Osteoblast (primary cell): ENCODE results near the gene OASL. TPM values are rescaled to one million over a fixed set of nuclear protein-coding genes. Genes with fewer than 3 reads are reported as not detected.

Source experiments
- DNase-seq: peaks from one replicate; pipeline ENCODE4 v3.0.0; 2011; ENCODE audit warnings: low spot score, mixed read lengths; ENCODE audit not compliant: insufficient read length; ENCODE audit errors: missing footprints
- H2AFZ ChIP-seq: 2 replicates; pipeline ENCODE4 v1.6.0; 2011; ENCODE audit warnings: mild to moderate bottlenecking, low read length
- H3K27ac ChIP-seq: 2 replicates; pipeline ENCODE4 v1.5.1; 2011; ENCODE audit warnings: mild to moderate bottlenecking, low read depth, low read length, moderate library complexity
- H3K27me3 ChIP-seq: 2 replicates; pipeline ENCODE4 v1.6.0; 2012; ENCODE audit warnings: mild to moderate bottlenecking, control low read depth, inconsistent platforms, low read length, moderate library complexity; ENCODE audit not compliant: insufficient read depth
- H3K36me3 ChIP-seq: 2 replicates; pipeline ENCODE4 v1.5.1; 2011; ENCODE audit warnings: mild to moderate bottlenecking, low read length, control low read depth, moderate library complexity; ENCODE audit not compliant: insufficient read depth
- H3K4me1 ChIP-seq: 2 replicates; pipeline ENCODE4 v1.5.1; 2011; ENCODE audit warnings: mild to moderate bottlenecking, low read length, control low read depth, moderate library complexity; ENCODE audit not compliant: insufficient read depth
- H3K4me2 ChIP-seq: 2 replicates; pipeline ENCODE4 v1.6.0; 2011; ENCODE audit warnings: mild to moderate bottlenecking, low read length; ENCODE audit not compliant: insufficient read depth
- H3K4me3 ChIP-seq: fragments of 200-600 bp; sonication (generic); 3 replicates; pipeline ENCODE4 v1.5.1; 2012; ENCODE audit warnings: mild to moderate bottlenecking, low read length, inconsistent platforms; ENCODE audit not compliant: insufficient read depth
- H3K79me2 ChIP-seq: 2 replicates; pipeline ENCODE4 v1.6.0; 2012; ENCODE audit warnings: mild to moderate bottlenecking, low read length, control low read depth, inconsistent platforms; ENCODE audit not compliant: insufficient read depth
- H3K9me3 ChIP-seq: 2 replicates; pipeline ENCODE4 v1.5.1; 2011; ENCODE audit warnings: low read depth, low read length, control low read depth
- H4K20me1 ChIP-seq: 2 replicates; pipeline ENCODE4 v1.6.0; 2012; ENCODE audit warnings: mild to moderate bottlenecking, low read length, control low read depth; ENCODE audit not compliant: insufficient read depth
- total RNA-seq: library from RNA; depleted of rRNA; stranded (reverse); fragments of >200 nt; gene quantifications from 2 replicates; pipeline ENCODE4 v1.2.3, GENCODE V29; 2012
- TF ChIP-seq, protein P1 (sequence below): IDR thresholded peaks from 2 replicates; pipeline ENCODE4 v1.5.1; 2011; ENCODE audit warnings: mild to moderate bottlenecking, low read depth, low read length, moderate library complexity; ENCODE audit errors: extremely low read depth

Gene OASL
- total RNA-seq, 1 donor, result 0.72 TPM

- peaks cover 4% of the 10 kb centered on the region for H3K4me1 ChIP-seq
- H3K27ac ChIP-seq, result no peak overlapping the region
- peaks cover 2% of the 10 kb centered on the region for H3K27me3 ChIP-seq
- no peak overlapping the region for H3K4me2 ChIP-seq
- DNase-seq, result no peak
- no peaks in the 10 kb centered on the region for H3K36me3 ChIP-seq
- TF ChIP-seq, protein P1, sequence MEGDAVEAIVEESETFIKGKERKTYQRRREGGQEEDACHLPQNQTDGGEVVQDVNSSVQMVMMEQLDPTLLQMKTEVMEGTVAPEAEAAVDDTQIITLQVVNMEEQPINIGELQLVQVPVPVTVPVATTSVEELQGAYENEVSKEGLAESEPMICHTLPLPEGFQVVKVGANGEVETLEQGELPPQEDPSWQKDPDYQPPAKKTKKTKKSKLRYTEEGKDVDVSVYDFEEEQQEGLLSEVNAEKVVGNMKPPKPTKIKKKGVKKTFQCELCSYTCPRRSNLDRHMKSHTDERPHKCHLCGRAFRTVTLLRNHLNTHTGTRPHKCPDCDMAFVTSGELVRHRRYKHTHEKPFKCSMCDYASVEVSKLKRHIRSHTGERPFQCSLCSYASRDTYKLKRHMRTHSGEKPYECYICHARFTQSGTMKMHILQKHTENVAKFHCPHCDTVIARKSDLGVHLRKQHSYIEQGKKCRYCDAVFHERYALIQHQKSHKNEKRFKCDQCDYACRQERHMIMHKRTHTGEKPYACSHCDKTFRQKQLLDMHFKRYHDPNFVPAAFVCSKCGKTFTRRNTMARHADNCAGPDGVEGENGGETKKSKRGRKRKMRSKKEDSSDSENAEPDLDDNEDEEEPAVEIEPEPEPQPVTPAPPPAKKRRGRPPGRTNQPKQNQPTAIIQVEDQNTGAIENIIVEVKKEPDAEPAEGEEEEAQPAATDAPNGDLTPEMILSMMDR, result no peak
- no peak overlapping the region for H3K4me3 ChIP-seq
- no peaks in the 10 kb centered on the region for H3K9me3 ChIP-seq
- H4K20me1 ChIP-seq, result no peaks in the 10 kb centered on the region
- peak overlapping the region; percentile 99 for H2AFZ ChIP-seq
- no peaks in the 10 kb centered on the region for H3K79me2 ChIP-seq
These were observed 20.2 kb upstream of the OASL start for GRCh38 chr12:121059031-121059898.

DNA sequence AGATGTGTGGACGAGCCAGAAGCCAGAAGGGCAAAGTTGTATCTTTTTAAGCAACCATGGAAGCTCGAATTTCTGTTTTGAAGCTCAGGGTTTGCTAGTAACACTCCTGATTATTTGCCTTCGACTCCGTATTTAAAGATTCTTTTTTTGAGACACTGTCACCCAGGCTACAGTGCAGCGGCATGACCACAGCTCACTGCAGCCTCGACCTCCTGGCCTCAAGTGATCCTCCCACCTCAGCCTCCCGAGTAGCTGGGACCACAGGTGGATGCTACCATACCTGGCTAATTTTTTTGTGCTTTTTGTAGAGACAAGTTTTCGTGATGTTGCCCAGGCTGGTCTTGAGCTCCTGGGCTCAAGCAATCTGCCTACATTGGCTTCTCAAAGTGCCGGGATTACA is 18.7 kb upstream of the OASL start:
- Histone ChIP-seq H3K4me3 (no peak overlapping the region), H3K4me1 (peaks cover 4% of the 10 kb centered on the region), H3K79me2 (no peaks in the 10 kb centered on the region), H4K20me1 (no peaks in the 10 kb centered on the region), H2AFZ (peak overlapping the region; percentile 59), H3K27ac (no peak overlapping the region), H3K9me3 (no peaks in the 10 kb centered on the region), H3K4me2 (no peak overlapping the region), H3K36me3 (no peaks in the 10 kb centered on the region), H3K27me3 (peaks cover 2% of the 10 kb centered on the region)
- TF ChIP-seq, protein P1, result no peak
- DNase-seq, result no peak

DNA sequence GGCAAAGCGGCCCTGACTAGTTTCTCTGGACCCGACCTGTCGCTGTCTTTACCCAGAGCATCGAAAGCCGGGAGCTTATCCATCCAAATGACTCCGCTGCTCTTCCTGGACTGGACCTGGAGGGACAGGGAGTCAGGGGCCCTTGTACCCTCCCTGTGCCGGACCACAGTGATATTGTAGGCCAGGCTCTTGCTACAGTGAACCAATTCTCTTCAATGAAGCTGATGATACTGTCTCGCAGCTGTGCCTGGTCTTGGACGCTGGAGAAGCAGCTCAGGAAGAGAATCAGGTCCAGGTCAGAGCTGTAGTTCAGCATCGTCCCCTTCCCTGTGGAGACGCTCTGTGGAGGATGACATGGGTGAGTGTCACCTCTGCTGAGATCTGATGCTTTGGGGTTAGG is 14.7 kb upstream of the OASL start:
- Histone ChIP-seq H3K4me1 (no peaks in the 10 kb centered on the region), H3K27ac (no peak overlapping the region)
- TF ChIP-seq, protein P1, result no peak

DNA sequence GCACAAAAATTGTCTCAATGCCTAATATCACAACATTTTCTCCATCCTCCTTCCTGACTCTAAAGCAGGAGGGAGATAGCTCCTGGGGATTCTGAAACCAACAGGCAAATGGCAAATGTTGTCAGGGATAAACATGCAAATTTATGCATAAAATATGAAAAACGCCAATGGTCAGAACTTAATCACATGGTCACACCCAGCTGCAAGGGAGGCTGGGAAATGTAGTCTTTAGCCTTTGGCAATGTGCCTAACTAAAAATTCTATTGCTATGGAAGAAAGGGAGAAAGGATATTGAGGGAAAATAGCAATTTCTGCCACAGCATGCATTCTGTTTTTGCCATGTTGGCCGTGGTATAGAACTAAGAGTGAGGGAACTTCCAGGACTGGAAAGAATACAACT is 11.7 kb upstream of the OASL start:
- Histone ChIP-seq H3K4me2 (no peak overlapping the region), H3K79me2 (no peaks in the 10 kb centered on the region), H3K4me3 (no peak overlapping the region), H4K20me1 (no peaks in the 10 kb centered on the region), H3K36me3 (no peaks in the 10 kb centered on the region), H3K9me3 (no peaks in the 10 kb centered on the region), H3K27me3 (no peaks in the 10 kb centered on the region), H3K4me1 (no peaks in the 10 kb centered on the region), H2AFZ (no peak overlapping the region), H3K27ac (no peak overlapping the region)
- no peak for DNase-seq
- TF ChIP-seq, protein P1, result no peak

More for the DNA sequence above, 14.7 kb upstream of the OASL start:
- Histone ChIP-seq H3K79me2 (no peaks in the 10 kb centered on the region), H3K27me3 (peaks cover 2% of the 10 kb centered on the region), H3K36me3 (no peaks in the 10 kb centered on the region), H3K4me3 (no peak overlapping the region), H2AFZ (no peak overlapping the region), H3K9me3 (no peaks in the 10 kb centered on the region), H3K4me2 (no peak overlapping the region), H4K20me1 (no peaks in the 10 kb centered on the region)
- no peak for DNase-seq
